Measurements from ENCODE around the gene DCHS1. TPM values are rescaled to one million over a fixed set of nuclear protein-coding genes. Genes with fewer than 3 reads are reported as not detected.

Gene DCHS1
- total and polyA plus RNA-seq, 9 of the 15 experiments (the other 6 are each of a cell fraction or from before 2014, with no cell fraction given): 0.04 to 0.49 (median 0.14) TPM; not detected in 2

DNA sequence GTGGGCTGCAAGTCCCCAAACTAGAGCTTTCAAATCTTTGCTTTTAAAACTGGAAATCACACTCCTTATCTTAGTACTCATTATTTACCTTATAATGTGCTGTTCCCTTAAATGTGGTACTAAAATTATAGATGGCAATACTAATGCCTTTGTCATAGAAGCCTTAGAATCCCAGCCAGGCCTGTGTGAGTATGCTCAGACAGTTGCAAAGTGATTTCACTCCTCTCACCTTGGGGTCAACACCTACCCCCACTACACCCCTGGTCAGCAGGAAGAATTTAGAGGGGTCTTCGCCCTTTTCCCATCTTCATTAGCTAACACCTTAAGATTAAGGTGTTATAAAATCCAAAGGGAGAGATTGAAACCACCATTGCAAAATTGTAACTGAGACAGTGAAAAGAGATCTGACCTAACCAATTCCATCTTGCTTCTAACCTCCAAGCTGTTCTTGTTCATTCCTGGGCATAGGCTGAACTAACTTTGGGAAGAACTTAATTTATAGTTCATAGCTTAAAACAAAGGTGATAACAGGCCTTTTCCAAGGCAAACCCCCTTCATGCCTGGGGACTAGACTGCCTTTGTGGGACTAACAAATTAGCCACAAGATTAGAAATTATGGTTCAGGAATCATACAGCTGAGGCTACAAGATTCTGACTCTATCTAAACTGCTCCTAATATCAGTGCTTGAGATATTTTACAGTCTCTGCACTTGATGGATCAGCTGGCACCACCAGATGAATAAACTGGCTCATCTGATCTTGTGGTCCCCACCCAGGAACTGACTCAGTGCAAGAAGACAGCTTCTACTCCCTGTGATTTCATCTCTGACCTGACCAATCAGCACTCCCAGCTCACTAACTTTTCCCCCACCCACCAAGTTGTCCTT, 38.0 kb upstream of the DCHS1 start (continued):
- TF ChIP-seq, protein P1, sequence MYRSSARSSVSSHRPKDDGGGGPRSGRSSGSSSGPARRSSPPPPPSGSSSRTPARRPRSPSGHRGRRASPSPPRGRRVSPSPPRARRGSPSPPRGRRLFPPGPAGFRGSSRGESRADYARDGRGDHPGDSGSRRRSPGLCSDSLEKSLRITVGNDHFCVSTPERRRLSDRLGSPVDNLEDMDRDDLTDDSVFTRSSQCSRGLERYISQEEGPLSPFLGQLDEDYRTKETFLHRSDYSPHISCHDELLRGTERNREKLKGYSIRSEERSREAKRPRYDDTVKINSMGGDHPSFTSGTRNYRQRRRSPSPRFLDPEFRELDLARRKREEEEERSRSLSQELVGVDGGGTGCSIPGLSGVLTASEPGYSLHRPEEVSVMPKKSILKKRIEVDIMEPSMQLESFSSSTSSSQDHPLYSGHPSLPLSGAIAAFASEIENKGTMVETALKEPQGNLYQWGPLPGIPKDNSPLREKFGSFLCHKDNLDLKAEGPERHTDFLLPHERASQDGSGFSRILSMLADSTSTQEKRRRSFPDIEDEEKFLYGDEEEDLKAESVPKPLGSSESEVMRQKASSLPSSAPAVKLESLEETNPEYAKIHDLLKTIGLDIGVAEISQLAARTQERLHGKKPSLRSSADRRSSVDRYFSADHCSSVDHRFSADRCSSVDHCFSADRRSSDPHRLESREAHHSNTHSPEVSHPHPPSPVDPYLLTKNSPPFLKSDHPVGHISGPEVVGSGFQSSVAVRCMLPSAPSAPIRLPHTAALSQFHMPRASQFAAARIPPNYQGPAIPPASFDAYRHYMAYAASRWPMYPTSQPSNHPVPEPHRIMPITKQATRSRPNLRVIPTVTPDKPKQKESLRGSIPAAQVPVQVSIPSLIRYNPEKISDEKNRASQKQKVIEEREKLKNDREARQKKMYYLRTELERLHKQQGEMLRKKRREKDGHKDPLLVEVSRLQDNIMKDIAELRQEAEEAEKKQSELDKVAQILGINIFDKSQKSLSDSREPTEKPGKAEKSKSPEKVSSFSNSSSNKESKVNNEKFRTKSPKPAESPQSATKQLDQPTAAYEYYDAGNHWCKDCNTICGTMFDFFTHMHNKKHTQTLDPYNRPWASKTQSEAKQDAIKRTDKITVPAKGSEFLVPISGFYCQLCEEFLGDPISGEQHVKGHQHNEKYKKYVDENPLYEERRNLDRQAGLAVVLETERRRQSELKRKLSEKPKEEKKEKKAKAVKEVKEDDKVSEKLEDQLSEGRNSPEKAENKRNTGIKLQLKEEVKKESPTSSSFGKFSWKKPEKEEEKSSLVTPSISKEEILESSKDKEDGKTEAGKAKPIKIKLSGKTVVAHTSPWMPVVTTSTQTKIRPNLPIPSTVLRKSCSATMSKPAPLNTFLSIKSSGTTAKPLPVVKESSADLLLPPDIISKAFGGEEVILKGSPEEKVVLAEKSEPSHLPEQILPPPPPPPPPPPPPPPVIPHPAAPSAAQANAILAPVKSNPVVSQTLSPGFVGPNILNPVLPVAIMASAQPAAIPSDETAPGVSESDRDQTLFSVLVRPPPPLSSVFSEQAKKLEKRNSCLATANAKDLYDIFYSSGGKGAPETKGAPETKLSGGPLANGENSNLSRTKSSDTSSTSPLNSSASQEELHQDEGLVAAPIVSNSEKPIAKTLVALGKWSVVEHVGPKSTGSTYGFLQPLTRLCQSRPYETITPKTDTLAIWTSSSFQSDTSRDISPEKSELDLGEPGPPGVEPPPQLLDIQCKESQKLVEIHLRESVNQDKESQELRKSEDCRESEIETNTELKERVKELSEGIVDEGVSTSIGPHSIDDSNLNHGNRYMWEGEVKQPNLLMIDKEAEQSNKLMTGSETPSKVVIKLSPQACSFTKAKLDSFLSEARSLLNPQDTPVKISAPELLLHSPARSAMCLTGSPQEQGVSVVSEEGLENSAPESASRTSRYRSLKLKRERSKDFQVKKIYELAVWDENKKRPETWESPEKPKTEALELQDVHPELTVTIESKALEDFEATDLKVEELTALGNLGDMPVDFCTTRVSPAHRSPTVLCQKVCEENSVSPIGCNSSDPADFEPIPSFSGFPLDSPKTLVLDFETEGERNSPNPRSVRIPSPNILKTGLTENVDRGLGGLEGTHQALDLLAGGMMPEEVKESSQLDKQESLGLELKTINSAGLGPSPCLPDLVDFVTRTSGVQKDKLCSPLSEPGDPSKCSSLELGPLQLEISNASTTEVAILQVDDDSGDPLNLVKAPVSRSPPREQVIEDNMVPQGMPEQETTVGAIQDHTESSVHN (IDR thresholded peaks at IDR 0.05; ENCODE audit: borderline replicate concordance in 1 of 2, low read depth in 1 of 2): 0 out of 4 replicates have a peak, but pooled peaks of 1 of the 2 experiments have one; percentile 41
- TF ChIP-seq CBFA2T2 (conservative IDR thresholded peaks at IDR 0.05): 0 out of 2 replicates have a peak, but pooled peaks have one; percentile 16
- no peak for TF ChIP-seq XRCC4 (IDR thresholded peaks at IDR 0.05; ENCODE audit: extremely low read depth, insufficient read depth, insufficient read length)
- TF ChIP-seq, protein P2, sequence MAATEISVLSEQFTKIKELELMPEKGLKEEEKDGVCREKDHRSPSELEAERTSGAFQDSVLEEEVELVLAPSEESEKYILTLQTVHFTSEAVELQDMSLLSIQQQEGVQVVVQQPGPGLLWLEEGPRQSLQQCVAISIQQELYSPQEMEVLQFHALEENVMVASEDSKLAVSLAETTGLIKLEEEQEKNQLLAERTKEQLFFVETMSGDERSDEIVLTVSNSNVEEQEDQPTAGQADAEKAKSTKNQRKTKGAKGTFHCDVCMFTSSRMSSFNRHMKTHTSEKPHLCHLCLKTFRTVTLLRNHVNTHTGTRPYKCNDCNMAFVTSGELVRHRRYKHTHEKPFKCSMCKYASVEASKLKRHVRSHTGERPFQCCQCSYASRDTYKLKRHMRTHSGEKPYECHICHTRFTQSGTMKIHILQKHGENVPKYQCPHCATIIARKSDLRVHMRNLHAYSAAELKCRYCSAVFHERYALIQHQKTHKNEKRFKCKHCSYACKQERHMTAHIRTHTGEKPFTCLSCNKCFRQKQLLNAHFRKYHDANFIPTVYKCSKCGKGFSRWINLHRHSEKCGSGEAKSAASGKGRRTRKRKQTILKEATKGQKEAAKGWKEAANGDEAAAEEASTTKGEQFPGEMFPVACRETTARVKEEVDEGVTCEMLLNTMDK (IDR thresholded peaks at IDR 0.05; ENCODE audit: borderline replicate concordance, insufficient read depth, low read depth, low read length, poor library complexity, severe bottlenecking): no peak
- no peak for TF ChIP-seq ATF4 (CRISPR knock-in tag; IDR thresholded peaks at IDR 0.05)
- TF ChIP-seq, protein P3, sequence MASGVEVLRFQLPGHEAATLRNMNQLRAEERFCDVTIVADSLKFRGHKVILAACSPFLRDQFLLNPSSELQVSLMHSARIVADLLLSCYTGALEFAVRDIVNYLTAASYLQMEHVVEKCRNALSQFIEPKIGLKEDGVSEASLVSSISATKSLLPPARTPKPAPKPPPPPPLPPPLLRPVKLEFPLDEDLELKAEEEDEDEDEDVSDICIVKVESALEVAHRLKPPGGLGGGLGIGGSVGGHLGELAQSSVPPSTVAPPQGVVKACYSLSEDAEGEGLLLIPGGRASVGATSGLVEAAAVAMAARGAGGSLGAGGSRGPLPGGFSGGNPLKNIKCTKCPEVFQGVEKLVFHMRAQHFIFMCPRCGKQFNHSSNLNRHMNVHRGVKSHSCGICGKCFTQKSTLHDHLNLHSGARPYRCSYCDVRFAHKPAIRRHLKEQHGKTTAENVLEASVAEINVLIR (CRISPR knock-in tag; IDR thresholded peaks at IDR 0.05): no peak
- TF ChIP-seq ZNF121 (CRISPR knock-in tag; conservative IDR thresholded peaks at IDR 0.05): no peak
- TF ChIP-seq SUPT5H (IDR thresholded peaks at IDR 0.05): 0 out of 2 replicates have a peak, but pooled peaks have one; percentile 31
- TF ChIP-seq ZBTB34 (CRISPR knock-in tag; IDR thresholded peaks at IDR 0.05): no peak
- TF ChIP-seq HDGF (IDR thresholded peaks at IDR 0.05): no peak
- no peak for TF ChIP-seq FOXJ2 (tag; IDR thresholded peaks at IDR 0.05)
- TF ChIP-seq STAG1 (CRISPR knock-in tag; IDR thresholded peaks at IDR 0.05; ENCODE audit: borderline replicate concordance): no peak

All from K562 (cell line).